Measurements from ENCODE around the gene NFAT5.

NFAT5 gene

DNA sequence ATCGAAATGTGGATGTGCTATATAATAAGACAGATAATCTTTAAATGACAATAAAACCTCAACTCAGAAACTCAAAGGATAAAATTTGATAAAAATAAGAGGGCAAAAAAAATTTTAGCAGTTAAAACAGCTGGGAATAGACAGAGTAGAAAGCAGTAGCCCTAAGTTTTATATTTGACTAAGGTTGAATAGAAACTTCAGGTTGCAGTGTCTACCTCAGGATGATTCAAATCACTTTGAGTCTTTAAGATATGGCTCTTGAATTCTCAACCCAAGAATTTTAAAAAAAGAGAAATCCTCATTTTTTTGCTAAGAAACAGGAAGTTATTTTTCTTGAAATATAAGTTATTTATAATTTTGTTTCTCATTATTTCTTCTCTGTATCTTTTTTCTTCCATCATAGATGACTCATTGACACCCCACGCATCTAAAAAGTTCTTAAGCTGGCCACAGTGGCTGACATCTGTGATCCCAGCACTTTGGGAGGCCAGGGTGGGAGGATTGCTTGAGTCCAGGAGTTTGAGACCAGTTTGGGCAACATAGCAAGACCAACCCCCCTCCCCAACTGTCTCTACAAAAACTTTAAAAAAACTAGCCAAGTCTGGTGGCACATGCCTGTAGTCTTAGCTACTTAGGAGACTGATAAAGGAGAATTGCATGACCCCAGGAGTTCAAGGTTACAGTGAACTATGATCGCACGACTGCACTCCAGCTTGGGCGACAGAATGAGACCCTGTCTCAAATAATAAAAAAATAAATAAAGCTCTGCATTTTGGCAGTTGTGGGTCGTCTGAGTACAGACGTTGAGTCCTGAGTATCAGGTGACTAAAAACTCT, 23.9 kb downstream of the NFAT5 start:
- DNase-seq (ENCODE audit: extremely low read depth, low read depth) = no peak
- TF ChIP-seq, protein P1, sequence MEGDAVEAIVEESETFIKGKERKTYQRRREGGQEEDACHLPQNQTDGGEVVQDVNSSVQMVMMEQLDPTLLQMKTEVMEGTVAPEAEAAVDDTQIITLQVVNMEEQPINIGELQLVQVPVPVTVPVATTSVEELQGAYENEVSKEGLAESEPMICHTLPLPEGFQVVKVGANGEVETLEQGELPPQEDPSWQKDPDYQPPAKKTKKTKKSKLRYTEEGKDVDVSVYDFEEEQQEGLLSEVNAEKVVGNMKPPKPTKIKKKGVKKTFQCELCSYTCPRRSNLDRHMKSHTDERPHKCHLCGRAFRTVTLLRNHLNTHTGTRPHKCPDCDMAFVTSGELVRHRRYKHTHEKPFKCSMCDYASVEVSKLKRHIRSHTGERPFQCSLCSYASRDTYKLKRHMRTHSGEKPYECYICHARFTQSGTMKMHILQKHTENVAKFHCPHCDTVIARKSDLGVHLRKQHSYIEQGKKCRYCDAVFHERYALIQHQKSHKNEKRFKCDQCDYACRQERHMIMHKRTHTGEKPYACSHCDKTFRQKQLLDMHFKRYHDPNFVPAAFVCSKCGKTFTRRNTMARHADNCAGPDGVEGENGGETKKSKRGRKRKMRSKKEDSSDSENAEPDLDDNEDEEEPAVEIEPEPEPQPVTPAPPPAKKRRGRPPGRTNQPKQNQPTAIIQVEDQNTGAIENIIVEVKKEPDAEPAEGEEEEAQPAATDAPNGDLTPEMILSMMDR (IDR thresholded peaks at IDR 0.05; ENCODE audit: low read depth, low read length) = no peak

DNA sequence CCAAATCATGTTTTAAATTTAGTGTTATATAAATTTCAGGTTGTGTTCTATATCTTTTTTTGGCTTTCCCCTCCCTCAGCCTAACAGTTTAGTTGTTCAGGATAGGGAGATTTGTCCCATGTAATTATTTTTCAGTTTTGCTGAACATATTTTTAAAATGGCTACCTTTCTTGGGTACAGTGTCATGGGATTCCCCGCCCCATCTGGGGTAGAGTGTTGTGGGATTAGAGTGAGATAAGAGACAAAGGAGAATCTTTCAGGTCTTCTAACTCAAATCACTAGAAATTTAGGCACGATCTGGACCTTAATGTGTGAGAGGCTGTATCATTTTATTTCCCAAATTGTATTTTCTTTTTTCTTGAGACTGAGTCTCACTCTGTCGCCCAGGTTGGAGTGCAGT, 24.8 kb downstream of the NFAT5 start:
- TF ChIP-seq, protein P1 (IDR thresholded peaks at IDR 0.05; ENCODE audit: low read depth, low read length) = no peak
- DNase-seq (ENCODE audit: extremely low read depth, low read depth) = no peak

DNA sequence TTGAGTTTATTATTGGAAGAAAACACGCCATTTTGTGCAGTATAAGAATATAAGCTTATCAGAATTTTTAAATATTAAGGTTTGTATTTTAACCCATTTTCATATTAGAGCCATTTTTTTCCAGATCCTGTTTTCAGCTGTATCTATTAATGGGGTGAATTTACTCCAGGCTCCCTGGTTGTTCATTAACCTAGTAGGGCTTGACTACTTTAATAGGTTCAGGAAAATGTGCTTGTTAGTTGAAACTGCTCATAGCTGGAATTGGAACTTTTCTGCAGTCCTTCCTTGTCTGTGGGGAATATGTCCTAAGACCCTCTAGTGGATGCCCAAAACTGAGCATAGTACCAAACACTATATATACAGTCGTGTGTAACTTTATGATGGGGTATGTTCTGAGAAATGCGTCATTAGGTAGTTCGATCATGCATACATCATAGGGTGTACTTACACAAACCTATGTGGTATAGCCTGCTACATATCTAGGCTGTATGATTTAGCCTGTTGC, 28.0 kb downstream of the NFAT5 start:
- DNase-seq (ENCODE audit: extremely low read depth, low read depth) = no peak
- TF ChIP-seq, protein P1 (IDR thresholded peaks at IDR 0.05; ENCODE audit: low read depth, low read length) = no peak

DNA sequence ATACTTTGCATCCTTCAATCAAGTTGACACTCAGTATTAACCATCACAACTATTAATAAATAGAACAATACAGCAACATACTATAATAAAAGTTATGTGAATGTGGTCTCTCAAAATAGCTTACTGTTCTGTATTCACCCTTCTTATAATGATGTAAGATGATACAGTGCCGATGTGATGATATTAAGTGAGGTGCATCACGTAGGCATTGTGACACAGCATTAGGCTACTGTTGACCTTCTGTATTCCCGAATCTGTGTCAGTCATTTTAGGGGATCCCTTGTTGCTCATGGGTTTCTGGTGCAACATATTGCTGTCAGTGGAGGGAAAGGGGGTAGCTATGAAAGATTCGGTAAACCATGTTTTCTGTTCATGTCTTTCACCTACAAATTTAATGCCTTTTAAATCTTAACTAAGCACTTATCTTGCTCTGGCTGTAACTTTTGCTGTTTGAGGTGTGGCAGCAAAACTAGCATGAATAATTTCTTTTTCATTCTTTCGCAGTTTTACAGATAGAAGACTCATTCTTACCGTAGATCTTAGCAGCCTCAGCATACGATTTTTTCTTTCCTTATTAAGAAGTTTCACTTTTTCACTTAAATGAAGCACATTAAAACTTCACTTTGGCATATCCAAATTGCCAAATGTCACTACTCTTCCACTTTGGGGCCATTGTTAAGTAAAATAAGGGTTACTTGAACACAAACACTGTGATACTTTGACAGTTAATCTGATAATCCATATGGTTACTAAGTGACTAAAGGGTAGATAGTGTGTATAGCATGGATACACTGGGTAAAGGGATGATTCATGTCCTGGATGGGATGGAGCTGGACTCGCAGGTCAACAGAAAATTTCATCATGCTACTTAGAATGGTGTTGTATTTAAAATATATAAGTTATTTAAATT, 29.6 kb downstream of the NFAT5 start:
- DNase-seq (ENCODE audit: extremely low read depth, low read depth) = no peak
- TF ChIP-seq, protein P1 (IDR thresholded peaks at IDR 0.05; ENCODE audit: low read depth, low read length) = no peak

DNA sequence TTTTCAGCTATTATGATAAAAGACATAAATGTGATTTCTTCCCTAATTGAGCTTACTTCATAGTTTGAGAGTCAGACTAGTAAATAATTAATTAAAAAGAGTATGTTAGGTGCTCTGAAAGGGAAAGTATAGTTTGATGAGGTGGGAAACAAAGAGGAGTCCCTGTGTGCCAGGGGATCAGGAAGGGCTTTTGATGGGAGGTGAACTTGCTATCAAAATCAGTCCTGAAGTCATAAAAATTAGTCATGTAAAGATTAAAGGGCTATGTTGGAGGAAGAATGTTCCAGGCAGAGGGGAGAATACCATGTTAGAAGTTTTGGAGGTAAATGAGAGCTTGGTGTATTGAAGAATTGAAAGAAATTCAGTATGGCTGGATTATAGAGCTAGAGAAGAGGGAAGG, 31.0 kb downstream of the NFAT5 start:
- DNase-seq (ENCODE audit: extremely low read depth, low read depth) = no peak
- TF ChIP-seq, protein P1 (IDR thresholded peaks at IDR 0.05; ENCODE audit: low read depth, low read length) = no peak

DNA sequence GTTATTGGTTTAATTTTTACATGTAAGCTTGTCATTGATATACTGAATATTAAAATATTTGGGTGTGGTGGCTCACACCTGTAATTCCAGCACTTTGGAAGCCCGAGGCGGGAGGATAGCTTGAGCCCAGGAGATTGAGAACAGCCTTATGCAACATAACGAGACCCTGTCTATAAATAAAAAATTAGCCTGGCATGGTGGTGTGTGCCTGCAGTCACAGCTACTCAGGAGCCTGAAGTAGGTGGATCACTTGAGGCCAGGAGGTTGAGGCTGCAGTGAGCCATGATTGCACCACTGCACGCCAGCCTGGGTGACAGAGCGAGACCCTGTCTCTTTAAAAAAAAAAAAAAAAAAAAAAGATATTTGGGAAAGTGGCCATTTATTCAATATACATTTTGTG, 32.3 kb downstream of the NFAT5 start:
- TF ChIP-seq, protein P1 (IDR thresholded peaks at IDR 0.05; ENCODE audit: low read depth, low read length) = no peak

DNA sequence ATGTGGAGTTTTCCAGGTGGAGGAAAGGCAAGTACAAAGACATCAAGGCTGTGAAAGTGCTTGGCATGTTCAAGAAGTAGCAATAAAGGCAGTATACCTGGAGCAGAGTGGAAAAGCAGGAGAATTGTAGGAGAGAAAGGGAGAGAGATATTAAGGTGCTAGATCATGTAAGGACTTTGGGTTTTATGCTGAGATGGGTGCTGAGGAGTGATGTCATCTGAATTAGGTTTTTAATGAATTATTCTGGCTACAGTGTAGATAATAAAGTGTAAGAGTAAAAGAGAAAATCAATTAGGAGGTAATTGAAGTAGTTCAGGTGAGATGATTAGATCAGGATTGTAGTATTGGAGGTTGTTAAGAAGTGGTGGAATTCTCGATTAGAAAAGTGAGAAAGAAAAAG, 34.0 kb downstream of the NFAT5 start:
- DNase-seq (ENCODE audit: extremely low read depth, low read depth) = no peak
- TF ChIP-seq, protein P1 (IDR thresholded peaks at IDR 0.05; ENCODE audit: low read depth, low read length) = no peak

More for the DNA sequence above, 32.3 kb downstream of the NFAT5 start:
- DNase-seq (ENCODE audit: extremely low read depth, low read depth) = no peak
